Stimulated activated CD4-positive, alpha-beta T cell treated with anti-CD3 and anti-CD28 coated beads, Interleukin-15, amount 100 ng/mL, for 48 hours (primary cell): ENCODE measurements around the gene USP44.
"Not testable (repeated sequence)": the region's sequence is repeated elsewhere in the genome, so short reads cannot be mapped to it uniquely, and the experiment has no call there.

Source experiments
- DNase-seq, 2 donors: peaks; one replicate each; pipeline ENCODE4 v3.0.0-alpha.2; 2020; ENCODE audit warnings: low read depth in 2 of 2

The USP44 gene

GRCh38 chr12:95551305-95551704 lies at the start of gene USP44:
Gene USP44, minus strand, starts transcription at chr12:95551476. Its CDS starts 17,220 bp downstream, at chr12:95534256.
- DNase-seq: peak in 1 of 2 donors; percentile 13

DNA sequence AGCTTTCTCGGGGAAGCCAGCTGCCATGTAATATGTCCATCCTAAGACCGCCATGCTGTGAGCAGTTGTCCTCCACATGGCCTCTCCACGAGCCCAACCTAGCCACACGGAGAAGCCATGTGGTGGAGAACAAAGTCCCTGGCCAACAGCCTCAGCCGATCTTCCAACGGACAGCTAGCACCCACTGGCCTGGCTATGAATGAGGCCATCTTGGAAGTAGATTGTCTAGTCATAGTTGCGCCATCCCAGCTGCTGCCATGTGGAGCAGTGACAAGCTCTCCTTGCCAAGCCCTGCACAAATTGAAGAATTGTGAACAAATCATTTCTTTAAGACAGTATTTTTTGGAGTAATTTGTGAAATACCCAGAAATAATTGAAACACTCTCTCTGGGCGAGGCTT lies 49.3 kb upstream of the USP44 start:
- no peak for DNase-seq

DNA sequence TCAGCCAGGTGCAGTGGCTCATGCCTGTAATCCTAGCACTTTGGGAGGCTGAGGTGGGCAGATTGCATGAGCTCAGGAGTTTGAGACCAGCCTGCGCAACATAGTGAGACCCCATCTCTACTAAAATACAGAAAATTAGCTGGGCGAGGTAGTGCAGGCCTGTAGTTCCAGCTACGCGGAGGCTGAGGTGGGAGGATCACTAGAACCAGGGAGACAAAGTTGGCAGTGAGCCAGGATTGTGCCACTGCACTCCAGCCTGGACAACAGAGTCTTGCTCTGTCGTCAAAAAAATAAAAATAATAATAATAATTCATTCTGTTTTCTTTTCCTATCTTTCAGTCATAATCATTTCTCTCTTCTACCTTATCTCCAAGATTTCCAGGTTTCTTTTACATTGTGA lies 48.6 kb upstream of the USP44 start:
- no peak for DNase-seq

DNA sequence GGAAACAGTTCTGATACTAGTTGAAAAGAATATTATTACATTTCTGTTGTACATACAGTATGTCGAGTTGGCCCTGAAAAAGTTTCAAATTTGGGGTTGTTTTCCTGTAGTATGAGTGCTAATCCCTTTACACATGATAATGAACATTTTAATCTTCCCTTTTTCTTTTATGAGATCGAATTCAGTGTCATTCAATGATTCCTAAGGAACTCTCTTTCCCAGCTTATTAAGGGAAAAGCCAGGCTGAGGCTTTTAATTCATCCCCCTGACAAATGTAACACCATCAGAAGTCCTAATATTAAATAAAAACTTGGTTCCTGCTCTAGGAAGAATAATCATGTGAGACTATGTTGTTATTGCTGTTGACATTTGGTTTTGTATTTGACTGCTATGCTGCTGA lies 42.9 kb upstream of the USP44 start:
- no peak for DNase-seq

DNA sequence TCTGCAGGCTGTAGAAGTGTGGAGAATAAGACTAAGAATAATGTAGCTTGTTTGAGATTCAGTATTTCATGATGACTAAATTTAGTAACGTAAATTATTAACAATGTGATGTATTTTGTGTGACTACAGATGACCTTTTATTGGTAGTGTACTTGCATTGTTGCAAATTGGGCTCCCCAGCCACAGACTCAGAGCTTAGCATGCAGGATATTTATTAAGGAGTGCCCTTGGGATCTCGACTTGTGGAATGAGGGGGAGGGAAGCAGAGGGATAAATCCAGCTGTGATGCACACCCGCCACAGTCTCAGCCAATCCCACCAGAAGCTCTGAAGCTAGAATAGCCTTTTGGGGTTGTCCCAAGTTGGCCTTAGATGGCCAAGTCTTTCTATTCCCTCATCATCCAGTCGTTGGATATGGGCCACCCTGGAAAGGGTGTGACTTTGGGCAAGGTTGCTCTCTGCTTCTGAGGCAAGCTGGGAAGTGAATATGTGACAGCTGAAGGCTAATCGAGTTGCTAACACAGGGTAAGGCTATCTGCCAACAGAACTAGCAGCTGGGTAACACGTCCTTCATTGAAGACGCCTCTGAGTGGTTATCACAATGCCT lies 42.1 kb upstream of the USP44 start:
- DNase-seq: no peak

DNA sequence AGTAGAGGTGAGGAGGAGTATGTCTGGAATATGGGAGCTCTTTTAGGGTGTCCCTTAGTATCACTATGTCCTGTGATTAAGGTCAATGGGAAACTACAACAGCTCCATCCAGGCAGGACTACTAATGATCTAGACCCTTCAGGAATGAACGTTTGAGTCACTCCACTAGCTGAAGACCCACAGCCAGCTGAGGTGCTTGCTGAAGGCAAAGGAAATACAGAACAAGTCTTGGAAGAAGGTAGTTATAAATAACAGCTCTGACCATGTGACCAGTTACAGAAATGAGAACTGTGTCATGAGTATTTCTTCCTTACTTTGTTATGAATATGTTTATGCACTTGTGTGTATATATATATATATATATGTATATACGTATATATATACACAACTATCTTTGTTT lies 40.5 kb upstream of the USP44 start:
- DNase-seq: no peak

GRCh38 chr12:95590775-95591174 lies 39.5 kb upstream of the USP44 start:
- DNase-seq: no peak

- DNase-seq: no peak
These were observed 32.7 kb upstream of the USP44 start for GRCh38 chr12:95583933-95584332.

DNA sequence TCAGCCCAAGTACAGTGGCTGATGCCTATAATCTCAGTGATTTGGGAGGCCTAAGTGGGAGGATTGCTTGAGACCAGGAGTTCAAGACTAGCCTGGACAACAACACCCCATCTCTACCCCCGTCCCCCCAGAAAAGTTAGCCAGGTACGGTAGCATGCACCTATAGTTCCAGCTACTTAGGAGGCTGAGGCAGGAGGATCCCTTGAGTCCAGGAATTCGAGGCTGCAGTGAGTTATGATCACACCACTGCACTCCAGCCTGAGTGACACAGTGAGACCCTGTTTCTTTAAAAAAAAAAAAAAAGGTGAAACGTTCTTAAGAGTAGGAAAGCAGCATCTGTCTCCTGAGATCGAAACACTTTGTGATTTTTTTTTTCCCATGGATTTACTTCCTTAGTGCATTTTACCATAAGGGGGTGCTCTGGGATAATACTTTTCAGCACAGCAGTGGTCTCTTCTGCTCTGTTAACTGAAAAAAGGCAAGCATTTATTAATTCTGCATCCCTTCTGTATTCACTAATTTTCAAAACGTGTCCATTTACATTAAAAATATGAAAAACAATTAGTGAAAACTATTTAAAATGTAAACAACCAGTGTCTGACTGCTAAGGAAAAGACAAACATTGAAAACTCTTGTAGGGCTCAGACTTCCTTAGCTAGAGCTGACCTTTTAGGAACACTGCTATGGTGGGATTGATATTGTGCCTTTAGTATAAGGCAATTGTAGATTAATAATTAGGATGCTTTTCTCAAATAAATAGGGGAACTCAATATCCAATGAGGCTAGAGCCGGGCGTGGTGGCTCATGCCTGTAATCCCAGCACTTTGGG lies 31.2 kb upstream of the USP44 start:
- no peak for DNase-seq

- no peak for DNase-seq
These were observed 26.5 kb upstream of the USP44 start for GRCh38 chr12:95577820-95578219.

DNA sequence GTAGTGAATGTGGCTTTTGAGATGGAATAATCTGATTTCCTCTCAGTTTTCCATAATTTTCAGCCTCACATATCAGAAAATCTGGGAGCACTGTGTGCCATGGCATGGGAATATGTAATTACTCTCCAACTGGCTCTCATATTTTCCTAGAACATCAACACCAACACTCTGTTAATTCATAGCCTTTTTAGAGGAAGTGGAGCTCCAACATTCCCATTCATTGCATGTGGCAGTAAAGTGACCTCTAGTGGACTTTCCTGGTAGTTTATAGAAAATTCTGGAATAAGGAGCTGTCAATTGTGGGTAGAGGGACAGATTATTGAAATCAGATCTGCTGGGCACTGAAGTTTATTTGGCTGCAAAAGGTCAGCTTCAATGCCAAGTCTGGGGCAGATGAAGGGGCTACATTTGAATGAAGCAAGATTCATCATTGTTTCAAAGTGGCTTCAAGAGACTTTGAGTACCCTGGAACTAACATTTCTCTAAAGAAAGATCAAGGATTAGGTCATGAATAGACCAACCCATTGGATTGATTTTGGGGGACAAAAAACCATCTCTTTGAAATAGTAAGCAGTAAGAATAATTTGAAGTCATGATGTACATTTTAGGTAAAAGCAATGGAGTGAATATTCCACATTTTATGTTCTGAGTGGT lies 23.6 kb upstream of the USP44 start:
- DNase-seq: no peak

- no peak for DNase-seq
These were observed 22.8 kb upstream of the USP44 start for GRCh38 chr12:95573951-95574576.

DNA sequence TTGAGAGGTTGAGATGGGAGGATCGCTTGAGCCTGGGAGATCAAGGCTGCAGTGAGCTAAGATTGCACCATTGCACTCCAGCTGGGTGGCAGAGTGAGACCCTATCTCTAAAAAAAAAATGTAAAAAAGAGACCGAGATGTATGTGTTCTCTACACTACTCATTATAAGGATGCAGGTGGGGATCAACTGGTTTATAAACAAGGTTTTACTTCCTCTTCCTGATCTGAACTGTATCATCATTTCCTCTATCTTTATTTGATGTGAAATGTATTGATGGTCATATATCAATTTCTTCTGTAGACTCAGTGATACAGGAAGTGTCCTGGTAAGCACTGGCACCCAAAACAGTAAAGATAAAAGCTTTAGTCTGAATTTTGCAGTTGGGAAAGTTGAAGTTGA lies 20.1 kb upstream of the USP44 start:
- no peak for DNase-seq

GRCh38 chr12:95568045-95568444 lies 16.8 kb upstream of the USP44 start:
- not testable (repeated sequence) for DNase-seq

DNA sequence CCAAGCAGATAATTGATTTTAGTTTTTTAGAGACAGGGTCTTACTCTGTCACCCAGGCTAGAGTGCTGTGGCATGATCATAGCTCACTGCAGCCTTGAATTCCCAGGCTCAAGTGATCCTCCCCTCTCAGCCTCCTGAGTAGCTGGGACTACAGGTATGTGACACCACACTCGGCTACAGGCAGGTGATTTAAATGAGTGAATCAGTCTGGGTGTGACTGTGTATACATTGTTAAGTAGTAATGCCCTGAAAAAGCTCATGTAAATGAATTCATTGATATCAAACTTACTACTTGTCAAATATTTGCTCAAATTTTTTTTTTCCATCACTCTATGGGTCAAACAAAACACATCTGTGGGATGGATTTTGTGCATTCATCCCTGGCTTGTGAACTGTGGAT lies 6.3 kb upstream of the USP44 start:
- DNase-seq: no peak

DNA sequence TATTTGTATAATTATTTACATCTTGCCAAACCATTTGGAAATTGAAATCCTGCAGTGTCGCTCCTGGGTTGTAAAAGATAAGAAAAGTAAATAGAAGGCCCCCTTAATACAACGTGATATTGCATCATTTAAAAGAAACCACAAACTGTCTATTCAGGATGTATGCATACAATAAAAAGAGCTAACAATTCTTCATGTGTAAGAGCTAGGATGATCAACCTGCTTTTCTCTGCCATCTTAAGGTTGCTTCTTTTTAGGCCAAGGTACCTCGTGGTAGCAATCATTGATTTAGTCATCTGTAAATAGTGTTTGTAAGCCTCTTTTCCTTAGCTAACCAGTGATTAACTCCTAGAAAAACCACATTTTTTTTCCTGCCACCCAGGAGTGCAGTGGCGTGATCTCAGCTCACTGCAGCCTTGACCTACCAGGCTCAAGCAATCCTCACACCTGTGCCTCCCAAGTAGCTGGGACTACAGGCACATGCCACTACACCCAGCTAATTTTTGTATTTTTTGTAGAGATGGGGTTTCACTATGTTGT lies 3.3 kb upstream of the USP44 start:
- DNase-seq: no peak

GRCh38 chr12:95553197-95553943 lies 2.1 kb upstream of the USP44 start:
- DNase-seq: no peak

GRCh38 chr12:95551913-95552516 lies 739 bp upstream of the USP44 start:
- DNase-seq: no peak

DNA sequence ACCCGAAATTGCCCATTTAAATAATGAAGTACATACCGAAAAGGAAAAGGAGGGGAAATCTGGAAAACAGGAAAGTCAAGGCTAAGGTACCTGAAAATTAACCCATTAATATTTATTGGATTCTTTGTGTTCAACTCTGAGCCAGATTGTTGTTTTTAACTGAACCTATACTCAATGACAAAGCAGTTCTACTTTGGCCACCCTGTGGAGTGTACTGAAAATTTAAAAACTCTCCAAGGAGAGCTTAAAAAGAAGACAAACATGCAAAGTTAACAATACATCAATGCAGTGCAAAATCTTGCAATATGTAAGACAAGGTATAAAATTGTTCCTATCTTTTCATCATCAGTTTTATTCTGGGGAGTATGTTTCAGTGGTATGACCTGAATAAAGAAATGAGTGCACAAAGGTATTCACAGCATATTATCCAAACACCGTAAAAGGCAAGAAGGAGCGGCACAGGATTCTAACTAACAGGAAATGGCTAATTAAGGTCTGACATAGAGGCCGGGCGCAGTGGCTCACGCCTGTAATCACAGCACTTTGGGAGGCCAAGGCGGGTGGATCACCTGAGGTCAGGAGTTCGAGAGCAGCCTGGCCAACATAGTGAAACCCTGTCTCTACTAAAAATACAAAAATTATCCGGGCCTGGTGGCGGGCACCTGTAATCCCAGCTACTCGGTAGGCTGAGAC lies 1.7 kb downstream of the USP44 start:
- DNase-seq: no peak
